RWPE2 (cell line): ENCODE data around the gene KCNG1.
A peak's percentile ranks its signal among the peaks of the same experiment; 100 is the strongest.

Experiments used
- ATAC-seq: fragments of 200-7000 bp; cut with Tn5 transposase; 3 replicates; pipeline ENCODE4 v1.9.1; 2021; ENCODE audit warnings: low read depth
- DNase-seq: peaks from one replicate; pipeline ENCODE4 v3.0.0-alpha.2; 2020; ENCODE audit warnings: low spot score
- H3K27ac ChIP-seq: fragments of 450-650 bp; 2 replicates; pipeline ENCODE4 v1.5.1; 2017; ENCODE audit warnings: mild to moderate bottlenecking; ENCODE audit not compliant: poor library complexity, severe bottlenecking
- H3K27me3 ChIP-seq: fragments of 250-450 bp; sonication (Bioruptor Pico); 2 replicates; pipeline ENCODE4 v1.5.1; 2021; ENCODE audit warnings: mild to moderate bottlenecking, moderate library complexity; ENCODE audit not compliant: insufficient read depth, poor library complexity, severe bottlenecking
- H3K36me3 ChIP-seq: fragments of 250-450 bp; sonication (Bioruptor Pico); 2 replicates; pipeline ENCODE4 v1.5.1; 2020; ENCODE audit warnings: low read depth, mild to moderate bottlenecking, moderate library complexity
- H3K4me1 ChIP-seq: fragments of 250-450 bp; sonication (Bioruptor Pico); 2 replicates; pipeline ENCODE4 v1.5.1; 2021; ENCODE audit warnings: mild to moderate bottlenecking, moderate library complexity; ENCODE audit not compliant: insufficient read depth, poor library complexity, severe bottlenecking
- H3K4me3 ChIP-seq: fragments of 250-450 bp; sonication (Bioruptor Pico); 2 replicates; pipeline ENCODE4 v1.5.1; 2021; ENCODE audit warnings: mild to moderate bottlenecking, moderate library complexity; ENCODE audit not compliant: severe bottlenecking
- H3K9me3 ChIP-seq: fragments of 250-450 bp; sonication (Bioruptor Pico); 2 replicates; pipeline ENCODE4 v1.5.1; 2021; ENCODE audit warnings: mild to moderate bottlenecking, moderate library complexity; ENCODE audit not compliant: severe bottlenecking
- CTCF ChIP-seq: fragments of 450-650 bp; IDR thresholded peaks from one replicate; pipeline ENCODE4 v1.5.1; 2017; ENCODE audit warnings: mild to moderate bottlenecking, moderate library complexity; ENCODE audit not compliant: poor library complexity, severe bottlenecking

KCNG1 gene

GRCh38 chr20:50993876-50994275 is 29.0 kb downstream of the KCNG1 start:
- Histone ChIP-seq H3K27me3 (no peaks in the 10 kb centered on the region), H3K27ac (no peak overlapping the region), H3K4me1 (peaks cover 34% of the 10 kb centered on the region), H3K4me3 (no peak overlapping the region), H3K36me3 (no peaks in the 10 kb centered on the region), H3K9me3 (no peaks in the 10 kb centered on the region)
- no peak for ATAC-seq
- no peak for TF ChIP-seq CTCF
- DNase-seq: no peak

GRCh38 chr20:50992733-50993457 is 30.0 kb downstream of the KCNG1 start:
- ATAC-seq: peak; percentile 70
- H3K4me3 ChIP-seq: no peak overlapping the region
- H3K4me1 ChIP-seq: peaks cover 34% of the 10 kb centered on the region

GRCh38 chr20:50992336-50992732 is 30.6 kb downstream of the KCNG1 start:
- ATAC-seq: peak; percentile 74
- H3K36me3 ChIP-seq: no peaks in the 10 kb centered on the region
- H3K27ac ChIP-seq: peak overlapping the region; percentile 78
- peak; percentile 93 for DNase-seq
- H3K4me1 ChIP-seq: peaks cover 34% of the 10 kb centered on the region
- H3K27me3 ChIP-seq: no peaks in the 10 kb centered on the region
- H3K9me3 ChIP-seq: no peaks in the 10 kb centered on the region
- no peak for TF ChIP-seq CTCF
- H3K4me3 ChIP-seq: no peak overlapping the region

More at GRCh38 chr20:50992733-50993457, 30.0 kb downstream of the KCNG1 start:
- Histone ChIP-seq H3K36me3 (no peaks in the 10 kb centered on the region), H3K27ac (peak overlapping the region; percentile 78), H3K9me3 (no peaks in the 10 kb centered on the region), H3K27me3 (no peaks in the 10 kb centered on the region)
- peak; percentile 100 for TF ChIP-seq CTCF
- DNase-seq: no peak

- H3K27me3 ChIP-seq: no peaks in the 10 kb centered on the region
- no peaks in the 10 kb centered on the region for H3K9me3 ChIP-seq
- H3K27ac ChIP-seq: peak overlapping the region; percentile 78
- TF ChIP-seq CTCF: no peak
- no peak for ATAC-seq
- no peak overlapping the region for H3K4me3 ChIP-seq
- DNase-seq: no peak
- H3K4me1 ChIP-seq: peaks cover 28% of the 10 kb centered on the region
- no peaks in the 10 kb centered on the region for H3K36me3 ChIP-seq
Observed at GRCh38 chr20:50991076-50991475, 31.8 kb downstream of the KCNG1 start.

GRCh38 chr20:50987493-50988210 is 35.3 kb downstream of the KCNG1 start:
- DNase-seq: peak; percentile 91
- H3K36me3 ChIP-seq: no peaks in the 10 kb centered on the region
- TF ChIP-seq CTCF: peak; percentile 100
- peaks cover 23% of the 10 kb centered on the region for H3K4me1 ChIP-seq
- H3K4me3 ChIP-seq: no peak overlapping the region
- no peaks in the 10 kb centered on the region for H3K9me3 ChIP-seq
- no peak overlapping the region for H3K27ac ChIP-seq
- peak; percentile 79 for ATAC-seq
- no peaks in the 10 kb centered on the region for H3K27me3 ChIP-seq
